AG04450 (cell line): ENCODE results near the gene CHCHD6. TPM values are rescaled to one million over a fixed set of nuclear protein-coding genes. Genes with fewer than 3 reads are reported as not detected.

ENCODE experiments used
- CTCF ChIA-PET: fragments of 300-600, 350-600 bp; formaldehyde crosslinking; extraction: SDS; loops from one replicate; lab custom pipeline; 2022; ENCODE audit warnings: antibody characterized with exemption, inconsistent platforms; lab: Charles Lee
- POLR2A ChIA-PET: fragments of 350-600 bp; formaldehyde crosslinking; extraction: SDS; loops from one replicate; lab custom pipeline; 2021; ENCODE audit warnings: antibody characterized with exemption, inconsistent platforms; lab: Yijun Ruan, JAX
- DNase-seq: peaks from one replicate; pipeline ENCODE4 v3.0.0-alpha.2; 2011; ENCODE audit warnings: low read depth, low spot score
- H3K27ac ChIP-seq: one replicate; pipeline ENCODE4 v1.5.1; 2012; ENCODE audit warnings: low read depth, low read length, control low read depth
- H3K27me3 ChIP-seq: one replicate; pipeline ENCODE4 v1.6.0; 2012; ENCODE audit warnings: low read length; ENCODE audit not compliant: control insufficient read depth, insufficient read depth
- H3K4me3 ChIP-seq: 2 replicates; pipeline ENCODE4 v1.5.1; 2011; ENCODE audit warnings: mild to moderate bottlenecking, low read depth, low read length, control low read depth
- H3K9me3 ChIP-seq: 2 replicates; pipeline ENCODE4 v1.5.1; 2012; ENCODE audit warnings: low read length; ENCODE audit not compliant: control insufficient read depth, insufficient read depth
- CTCF ChIP-seq: IDR thresholded peaks from 2 replicates; pipeline ENCODE4 v1.5.1; 2011; ENCODE audit warnings: low read depth, low read length, control low read depth, inconsistent platforms
- polyA plus RNA-seq: library from polyadenylated mRNA; depleted of rRNA; stranded (reverse); fragments of >200 nt; gene quantifications from 2 replicates; pipeline ENCODE4 v1.2.3, GENCODE V29; 2011

The CHCHD6 gene
- polyA plus RNA-seq, 1 experiment, result 14.0 TPM

GRCh38 chr3:126912027-126912422 is 208.0 kb downstream of the CHCHD6 start:
- no peaks in the 10 kb centered on the region; the same call in 1 of the 2 replicates for H3K9me3 ChIP-seq
- no peak for TF ChIP-seq CTCF
- POLR2A ChIA-PET, result no interaction called here
- H3K27me3 ChIP-seq, result no peaks in the 10 kb centered on the region
- no peak overlapping the region for H3K4me3 ChIP-seq
- no peak for DNase-seq
- no peak overlapping the region for H3K27ac ChIP-seq
- CTCF ChIA-PET, result no interaction called here

GRCh38 chr3:126912491-126913195 is 208.6 kb downstream of the CHCHD6 start:
- no peak overlapping the region for H3K4me3 ChIP-seq
- no peak for TF ChIP-seq CTCF
- no peak overlapping the region for H3K27ac ChIP-seq
- H3K9me3 ChIP-seq, result no peaks in the 10 kb centered on the region; the same call in 1 of the 2 replicates
- no peak for DNase-seq
- ChIA-PET CTCF (interaction anchor here (0.6 kb wide), 1 partner anchor 369 kb away, joined by 4 read pairs; no protein-coding TSS in a partner anchor), POLR2A (no interaction called here)
- H3K27me3 ChIP-seq, result no peaks in the 10 kb centered on the region

- DNase-seq, result no peak
- Histone ChIP-seq H3K4me3 (no peak overlapping the region), H3K9me3 (no peaks in the 10 kb centered on the region; the same call in 1 of the 2 replicates), H3K27ac (no peak overlapping the region), H3K27me3 (no peaks in the 10 kb centered on the region)
- ChIA-PET POLR2A (no interaction called here), CTCF (no interaction called here)
- no peak for TF ChIP-seq CTCF
These were observed 209.5 kb downstream of the CHCHD6 start for GRCh38 chr3:126913524-126913923.

GRCh38 chr3:126914226-126914625 is 210.2 kb downstream of the CHCHD6 start:
- DNase-seq, result no peak
- no peak overlapping the region for H3K27ac ChIP-seq
- no peak overlapping the region for H3K4me3 ChIP-seq
- H3K9me3 ChIP-seq, result no peaks in the 10 kb centered on the region; the same call in 1 of the 2 replicates
- H3K27me3 ChIP-seq, result no peaks in the 10 kb centered on the region
- no peak for TF ChIP-seq CTCF
- ChIA-PET POLR2A (interaction anchor here (0.7 kb wide), 1 partner anchor 12 kb away, joined by 3 read pairs; no protein-coding TSS in a partner anchor), CTCF (no interaction called here)

- H3K9me3 ChIP-seq, result no peaks in the 10 kb centered on the region; the same call in 1 of the 2 replicates
- H3K27me3 ChIP-seq, result no peaks in the 10 kb centered on the region
- no peak for TF ChIP-seq CTCF
- no peak overlapping the region for H3K4me3 ChIP-seq
- ChIA-PET POLR2A (interaction anchor here (0.7 kb wide), 1 partner anchor 12 kb away, joined by 3 read pairs; no protein-coding TSS in a partner anchor), CTCF (interaction anchor here (0.9 kb wide), 1 partner anchor 163 kb away, joined by 3 read pairs; no protein-coding TSS in a partner anchor)
- no peak overlapping the region for H3K27ac ChIP-seq
- no peak for DNase-seq
These were observed 211.0 kb downstream of the CHCHD6 start for GRCh38 chr3:126915015-126915414.
